Fibroblast of skin of scalp (primary cell): Measurements from ENCODE around the gene UPF3A.
"Not testable (repeated sequence)": the region's sequence is repeated elsewhere in the genome, so short reads cannot be mapped to it uniquely, and the experiment has no call there.

Experiments used
- DNase-seq: peaks from one replicate; pipeline ENCODE4 v3.0.0-alpha.2; 2013

UPF3A gene

GRCh38 chr13:114339857-114340534 is 58.6 kb downstream of the UPF3A start:
- peak; percentile 58 for DNase-seq

GRCh38 chr13:114341003-114341777 is 59.8 kb downstream of the UPF3A start:
- no peak for DNase-seq

- DNase-seq: not testable (repeated sequence)
Observed at GRCh38 chr13:114347256-114347655, 65.9 kb downstream of the UPF3A start.

- not testable (repeated sequence) for DNase-seq
Observed at GRCh38 chr13:114352763-114353162, 71.4 kb downstream of the UPF3A start.

- not testable (repeated sequence) for DNase-seq
Observed at GRCh38 chr13:114353382-114353781, 72.0 kb downstream of the UPF3A start.
